Neural cell (in vitro differentiated cells): ENCODE measurements around the gene TDRD12.

Source experiments
- EP300 ChIP-seq: fragments of 450-650 bp; conservative IDR thresholded peaks from 2 replicates; pipeline ENCODE4 v1.6.1; 2014; ENCODE audit warnings: antibody characterized with exemption, mild to moderate bottlenecking, moderate library complexity; ENCODE audit not compliant: poor library complexity, severe bottlenecking
- EZH2 ChIP-seq: fragments of 200-600, 300-800 bp; shearing (Covaris generic), sonication (generic); IDR thresholded peaks from 2 replicates; pipeline ENCODE4 v1.6.1; 2014; ENCODE audit warnings: antibody characterized with exemption, low read length, borderline replicate concordance, mild to moderate bottlenecking; ENCODE audit not compliant: insufficient read depth, poor library complexity, severe bottlenecking
- MXI1 ChIP-seq: fragments of 450-650 bp; conservative IDR thresholded peaks from 2 replicates; pipeline ENCODE4 v1.6.1; 2014; ENCODE audit warnings: antibody characterized with exemption, mild to moderate bottlenecking; ENCODE audit not compliant: poor library complexity, severe bottlenecking
- POLR2AphosphoS5 ChIP-seq: IDR thresholded peaks from 2 replicates; pipeline ENCODE4 v1.6.1; 2012
- RAD21 ChIP-seq: fragments of 450-650 bp; conservative IDR thresholded peaks from 2 replicates; pipeline ENCODE4 v1.6.1; 2014; ENCODE audit warnings: antibody characterized with exemption, mild to moderate bottlenecking, moderate library complexity
- SMC3 ChIP-seq: fragments of 450-650 bp; conservative IDR thresholded peaks from 2 replicates; pipeline ENCODE4 v1.6.1; 2014; ENCODE audit warnings: antibody characterized with exemption, mild to moderate bottlenecking, moderate library complexity; ENCODE audit not compliant: poor library complexity
- TAF1 ChIP-seq: IDR thresholded peaks from 2 replicates; pipeline ENCODE4 v1.6.1; 2012; ENCODE audit warnings: low read depth
- TF ChIP-seq, protein P1 (sequence below): fragments of 450-650 bp; IDR thresholded peaks from 2 replicates; pipeline ENCODE4 v1.5.1; 2014; ENCODE audit warnings: antibody characterized with exemption, mild to moderate bottlenecking, moderate library complexity; ENCODE audit not compliant: poor library complexity, severe bottlenecking

DNA sequence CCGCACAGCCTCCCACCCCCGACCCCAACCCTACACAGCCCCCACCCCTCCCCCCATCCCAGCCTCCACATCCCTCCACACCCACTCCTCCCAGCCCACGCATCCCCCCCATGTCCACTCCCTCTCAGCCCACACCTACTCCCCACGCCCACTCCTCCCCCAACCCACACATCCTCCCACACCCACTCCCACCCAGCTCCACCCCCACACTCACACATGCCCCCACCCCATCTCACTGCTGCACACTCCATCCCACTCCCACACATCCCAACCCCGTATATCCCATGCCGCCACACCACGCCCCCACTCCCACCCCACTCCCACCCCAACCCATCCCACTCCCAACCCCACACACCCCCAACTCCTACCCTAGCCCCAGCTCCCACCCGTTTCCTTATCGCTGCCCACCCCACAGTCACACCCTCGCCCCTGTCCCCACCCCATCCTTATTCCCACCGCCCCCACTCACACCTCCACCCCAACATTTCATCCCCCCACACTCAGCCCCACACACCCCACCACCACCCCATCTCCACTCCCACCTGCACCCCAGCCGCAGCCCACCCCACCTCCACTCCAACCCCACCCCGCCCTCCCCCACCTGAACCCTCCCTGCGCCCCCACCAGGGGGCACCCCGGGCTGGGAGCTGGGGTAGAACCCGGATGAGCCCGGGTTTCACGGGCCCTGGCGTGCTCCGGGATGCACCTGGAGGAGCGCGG, 809 bp downstream of the TDRD12 start:
- TF ChIP-seq SMC3 (no peak), POLR2AphosphoS5 (no peak), RAD21 (no peak), EZH2 (no peak), EP300 (no peak), TAF1 (no peak), MXI1 (no peak)
- TF ChIP-seq, protein P1, sequence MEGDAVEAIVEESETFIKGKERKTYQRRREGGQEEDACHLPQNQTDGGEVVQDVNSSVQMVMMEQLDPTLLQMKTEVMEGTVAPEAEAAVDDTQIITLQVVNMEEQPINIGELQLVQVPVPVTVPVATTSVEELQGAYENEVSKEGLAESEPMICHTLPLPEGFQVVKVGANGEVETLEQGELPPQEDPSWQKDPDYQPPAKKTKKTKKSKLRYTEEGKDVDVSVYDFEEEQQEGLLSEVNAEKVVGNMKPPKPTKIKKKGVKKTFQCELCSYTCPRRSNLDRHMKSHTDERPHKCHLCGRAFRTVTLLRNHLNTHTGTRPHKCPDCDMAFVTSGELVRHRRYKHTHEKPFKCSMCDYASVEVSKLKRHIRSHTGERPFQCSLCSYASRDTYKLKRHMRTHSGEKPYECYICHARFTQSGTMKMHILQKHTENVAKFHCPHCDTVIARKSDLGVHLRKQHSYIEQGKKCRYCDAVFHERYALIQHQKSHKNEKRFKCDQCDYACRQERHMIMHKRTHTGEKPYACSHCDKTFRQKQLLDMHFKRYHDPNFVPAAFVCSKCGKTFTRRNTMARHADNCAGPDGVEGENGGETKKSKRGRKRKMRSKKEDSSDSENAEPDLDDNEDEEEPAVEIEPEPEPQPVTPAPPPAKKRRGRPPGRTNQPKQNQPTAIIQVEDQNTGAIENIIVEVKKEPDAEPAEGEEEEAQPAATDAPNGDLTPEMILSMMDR = no peak
